ENCODE measurements around the gene RIC1.

DNA sequence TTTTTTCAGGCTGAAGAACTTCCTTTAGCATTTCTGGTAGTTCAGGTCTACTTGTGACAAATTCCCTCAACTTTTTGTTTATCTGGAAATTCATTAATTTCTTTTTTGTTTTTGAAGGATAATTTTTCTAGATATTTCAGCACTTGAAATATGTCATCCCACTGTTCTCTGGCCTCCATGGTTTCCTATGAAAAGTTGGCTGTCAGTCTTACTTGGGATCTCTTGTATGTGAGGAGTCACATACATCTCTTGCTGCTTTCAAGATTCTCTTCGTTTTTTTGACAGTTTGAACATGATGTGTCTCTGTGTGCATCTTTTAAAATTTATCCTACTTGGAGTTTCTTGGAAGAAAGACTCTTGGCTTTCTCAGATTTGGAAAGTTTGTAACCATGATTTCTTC lies 79.5 kb downstream of the RIC1 start:
- TF ChIP-seq, protein P1, sequence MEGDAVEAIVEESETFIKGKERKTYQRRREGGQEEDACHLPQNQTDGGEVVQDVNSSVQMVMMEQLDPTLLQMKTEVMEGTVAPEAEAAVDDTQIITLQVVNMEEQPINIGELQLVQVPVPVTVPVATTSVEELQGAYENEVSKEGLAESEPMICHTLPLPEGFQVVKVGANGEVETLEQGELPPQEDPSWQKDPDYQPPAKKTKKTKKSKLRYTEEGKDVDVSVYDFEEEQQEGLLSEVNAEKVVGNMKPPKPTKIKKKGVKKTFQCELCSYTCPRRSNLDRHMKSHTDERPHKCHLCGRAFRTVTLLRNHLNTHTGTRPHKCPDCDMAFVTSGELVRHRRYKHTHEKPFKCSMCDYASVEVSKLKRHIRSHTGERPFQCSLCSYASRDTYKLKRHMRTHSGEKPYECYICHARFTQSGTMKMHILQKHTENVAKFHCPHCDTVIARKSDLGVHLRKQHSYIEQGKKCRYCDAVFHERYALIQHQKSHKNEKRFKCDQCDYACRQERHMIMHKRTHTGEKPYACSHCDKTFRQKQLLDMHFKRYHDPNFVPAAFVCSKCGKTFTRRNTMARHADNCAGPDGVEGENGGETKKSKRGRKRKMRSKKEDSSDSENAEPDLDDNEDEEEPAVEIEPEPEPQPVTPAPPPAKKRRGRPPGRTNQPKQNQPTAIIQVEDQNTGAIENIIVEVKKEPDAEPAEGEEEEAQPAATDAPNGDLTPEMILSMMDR (conservative IDR thresholded peaks at IDR 0.05; ENCODE audit: low read depth, low read length) = no peak
- TF ChIP-seq RAD21 (IDR thresholded peaks at IDR 0.05; ENCODE audit: low read length) = no peak
- no peak for TF ChIP-seq FOS (IDR thresholded peaks at IDR 0.05; ENCODE audit: low read depth, low read length)
- TF ChIP-seq MXI1 (IDR thresholded peaks at IDR 0.05; ENCODE audit: borderline replicate concordance, low read depth, low read length) = no peak
- no peak for TF ChIP-seq MAZ (IDR thresholded peaks at IDR 0.05; ENCODE audit: borderline replicate concordance, low read depth, low read length)
- TF ChIP-seq POLR2A (IDR thresholded peaks at IDR 0.05; ENCODE audit: low read depth, low read length) = no peak
- TF ChIP-seq, protein P2, sequence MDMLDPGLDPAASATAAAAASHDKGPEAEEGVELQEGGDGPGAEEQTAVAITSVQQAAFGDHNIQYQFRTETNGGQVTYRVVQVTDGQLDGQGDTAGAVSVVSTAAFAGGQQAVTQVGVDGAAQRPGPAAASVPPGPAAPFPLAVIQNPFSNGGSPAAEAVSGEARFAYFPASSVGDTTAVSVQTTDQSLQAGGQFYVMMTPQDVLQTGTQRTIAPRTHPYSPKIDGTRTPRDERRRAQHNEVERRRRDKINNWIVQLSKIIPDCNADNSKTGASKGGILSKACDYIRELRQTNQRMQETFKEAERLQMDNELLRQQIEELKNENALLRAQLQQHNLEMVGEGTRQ (IDR thresholded peaks at IDR 0.05; ENCODE audit: low read depth, low read length) = no peak
- no peak for TF ChIP-seq MAFK (IDR thresholded peaks at IDR 0.05; ENCODE audit: low read depth, low read length)
- TF ChIP-seq, protein P3, sequence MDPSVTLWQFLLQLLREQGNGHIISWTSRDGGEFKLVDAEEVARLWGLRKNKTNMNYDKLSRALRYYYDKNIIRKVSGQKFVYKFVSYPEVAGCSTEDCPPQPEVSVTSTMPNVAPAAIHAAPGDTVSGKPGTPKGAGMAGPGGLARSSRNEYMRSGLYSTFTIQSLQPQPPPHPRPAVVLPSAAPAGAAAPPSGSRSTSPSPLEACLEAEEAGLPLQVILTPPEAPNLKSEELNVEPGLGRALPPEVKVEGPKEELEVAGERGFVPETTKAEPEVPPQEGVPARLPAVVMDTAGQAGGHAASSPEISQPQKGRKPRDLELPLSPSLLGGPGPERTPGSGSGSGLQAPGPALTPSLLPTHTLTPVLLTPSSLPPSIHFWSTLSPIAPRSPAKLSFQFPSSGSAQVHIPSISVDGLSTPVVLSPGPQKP (IDR thresholded peaks at IDR 0.05; ENCODE audit: borderline replicate concordance, low read depth, low read length) = no peak
- TF ChIP-seq RCOR1 (IDR thresholded peaks at IDR 0.05; ENCODE audit: insufficient replicate concordance, low read length) = no peak
- no peak for TF ChIP-seq RFX5 (IDR thresholded peaks at IDR 0.05; ENCODE audit: low read depth, low read length)
